Measurements from ENCODE around the gene LRRC40.

GRCh38 chr1:70195342-70195741, 10.0 kb downstream of the LRRC40 start:
- TF ChIP-seq, protein P1, sequence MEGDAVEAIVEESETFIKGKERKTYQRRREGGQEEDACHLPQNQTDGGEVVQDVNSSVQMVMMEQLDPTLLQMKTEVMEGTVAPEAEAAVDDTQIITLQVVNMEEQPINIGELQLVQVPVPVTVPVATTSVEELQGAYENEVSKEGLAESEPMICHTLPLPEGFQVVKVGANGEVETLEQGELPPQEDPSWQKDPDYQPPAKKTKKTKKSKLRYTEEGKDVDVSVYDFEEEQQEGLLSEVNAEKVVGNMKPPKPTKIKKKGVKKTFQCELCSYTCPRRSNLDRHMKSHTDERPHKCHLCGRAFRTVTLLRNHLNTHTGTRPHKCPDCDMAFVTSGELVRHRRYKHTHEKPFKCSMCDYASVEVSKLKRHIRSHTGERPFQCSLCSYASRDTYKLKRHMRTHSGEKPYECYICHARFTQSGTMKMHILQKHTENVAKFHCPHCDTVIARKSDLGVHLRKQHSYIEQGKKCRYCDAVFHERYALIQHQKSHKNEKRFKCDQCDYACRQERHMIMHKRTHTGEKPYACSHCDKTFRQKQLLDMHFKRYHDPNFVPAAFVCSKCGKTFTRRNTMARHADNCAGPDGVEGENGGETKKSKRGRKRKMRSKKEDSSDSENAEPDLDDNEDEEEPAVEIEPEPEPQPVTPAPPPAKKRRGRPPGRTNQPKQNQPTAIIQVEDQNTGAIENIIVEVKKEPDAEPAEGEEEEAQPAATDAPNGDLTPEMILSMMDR (tag by site-specific recombination; IDR thresholded peaks at IDR 0.05): no peak
- no peak for TF ChIP-seq ZNF830 (tag by site-specific recombination; IDR thresholded peaks at IDR 0.05; ENCODE audit: low read depth)
- TF ChIP-seq EGR2 (tag by site-specific recombination; IDR thresholded peaks at IDR 0.05; ENCODE audit: low read depth): no peak
- TF ChIP-seq ZNF184 (tag by site-specific recombination; IDR thresholded peaks at IDR 0.05): no peak
- no peak for TF ChIP-seq ZNF324 (tag by site-specific recombination; IDR thresholded peaks at IDR 0.05)

All from HEK293 (cell line).